GM21619 (cell line): ENCODE results near the gene PKD1L1.
"Not testable (repeated sequence)": the region's sequence is repeated elsewhere in the genome, so short reads cannot be mapped to it uniquely, and the experiment has no call there.

ENCODE experiments used
- ATAC-seq: cut with Tn5 transposase; IDR thresholded peaks from one replicate; pipeline ENCODE4 v1.9.1; 2021; ENCODE audit not compliant: unreplicated experiment

The PKD1L1 gene

DNA sequence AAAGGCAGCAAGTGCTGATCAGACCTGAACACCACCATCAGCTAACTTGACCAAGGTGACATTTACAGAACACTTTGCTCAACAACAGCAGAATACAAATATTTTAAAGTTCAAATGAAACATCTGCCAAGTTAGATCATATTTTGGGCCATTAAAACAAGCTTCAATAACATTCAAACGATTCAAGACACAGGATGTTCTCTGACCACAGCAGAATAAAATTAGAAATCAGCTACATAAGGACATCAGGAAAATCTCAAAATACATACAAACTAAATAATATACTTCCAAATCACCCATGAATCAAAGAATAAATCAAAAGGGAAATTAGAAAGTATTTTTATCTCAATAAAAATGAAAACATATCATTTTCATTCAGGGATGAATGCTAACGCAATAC, 173.0 kb downstream of the PKD1L1 start:
- no peak for ATAC-seq

DNA sequence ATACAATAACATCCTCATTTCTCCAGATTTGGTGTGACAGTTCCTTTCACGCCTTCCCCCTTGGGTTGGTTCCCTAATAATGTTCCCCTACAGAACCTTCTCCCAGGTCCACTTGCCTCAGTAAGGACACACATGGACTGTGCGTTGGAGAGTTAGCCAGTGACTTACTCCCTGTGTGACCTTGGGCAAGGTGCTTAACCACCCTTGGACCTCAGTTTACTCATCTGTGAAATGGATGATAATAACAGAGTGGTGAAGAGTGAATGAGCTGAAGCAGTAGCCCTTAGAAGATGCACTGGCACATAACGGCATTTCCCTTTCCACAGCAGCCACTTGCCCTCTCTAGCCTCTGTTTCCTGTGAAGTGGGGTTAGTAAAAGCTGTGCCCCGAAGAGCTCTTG, 175.8 kb downstream of the PKD1L1 start:
- no peak for ATAC-seq

GRCh38 chr7:47771990-47772360, 176.3 kb downstream of the PKD1L1 start:
- ATAC-seq, result no peak

- no peak for ATAC-seq
Measured at GRCh38 chr7:47771336-47771989, 176.8 kb downstream of the PKD1L1 start.

- no peak for ATAC-seq
Measured at GRCh38 chr7:47766126-47766525, 182.1 kb downstream of the PKD1L1 start.

DNA sequence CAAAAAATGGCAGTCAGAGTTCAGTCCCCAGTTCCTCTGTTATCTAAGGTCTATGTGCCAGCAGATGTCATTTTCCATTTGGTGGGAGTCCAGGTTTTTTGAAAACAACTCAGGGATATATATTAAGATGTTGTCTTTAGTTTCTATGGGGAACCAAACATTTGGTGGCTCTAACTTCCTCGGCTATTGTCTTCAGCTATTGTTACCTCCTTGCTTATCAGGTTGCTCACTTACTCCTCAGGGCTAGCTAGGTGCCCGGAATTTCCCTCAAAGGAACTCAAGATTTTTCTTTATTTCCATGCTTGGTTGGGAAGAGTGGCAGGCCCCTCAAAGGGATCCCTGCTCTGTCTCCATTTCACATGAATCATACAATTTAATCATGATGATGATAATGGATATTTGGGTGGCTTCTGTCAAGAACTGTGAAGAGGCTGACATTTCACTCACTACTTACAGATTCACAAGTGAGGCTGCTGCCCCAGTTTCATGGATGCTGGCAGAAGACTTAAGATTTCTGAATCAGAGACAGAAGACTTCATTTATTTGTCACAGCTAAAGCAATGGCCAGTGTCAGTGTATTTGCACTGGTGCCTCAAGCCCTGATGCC, 182.8 kb downstream of the PKD1L1 start:
- ATAC-seq, result no peak

DNA sequence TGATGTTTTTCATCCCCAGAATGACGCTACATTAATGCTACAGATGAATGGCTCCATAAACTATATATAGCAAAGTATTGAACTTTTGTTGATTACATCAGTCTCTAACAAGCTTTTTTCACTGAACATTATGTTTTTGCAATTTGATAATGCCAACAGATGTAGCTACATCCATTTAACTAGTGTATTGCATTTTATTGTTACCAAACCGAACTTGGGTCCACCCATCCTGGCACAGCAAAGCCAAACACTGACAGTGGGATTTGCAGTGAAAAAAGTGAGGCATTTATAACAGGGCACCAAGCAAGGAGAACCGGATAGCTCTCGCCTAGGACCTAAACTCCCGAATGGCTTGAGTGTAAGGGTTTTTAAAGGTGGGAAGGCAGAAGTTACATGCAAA, 183.5 kb downstream of the PKD1L1 start:
- ATAC-seq, result no peak

DNA sequence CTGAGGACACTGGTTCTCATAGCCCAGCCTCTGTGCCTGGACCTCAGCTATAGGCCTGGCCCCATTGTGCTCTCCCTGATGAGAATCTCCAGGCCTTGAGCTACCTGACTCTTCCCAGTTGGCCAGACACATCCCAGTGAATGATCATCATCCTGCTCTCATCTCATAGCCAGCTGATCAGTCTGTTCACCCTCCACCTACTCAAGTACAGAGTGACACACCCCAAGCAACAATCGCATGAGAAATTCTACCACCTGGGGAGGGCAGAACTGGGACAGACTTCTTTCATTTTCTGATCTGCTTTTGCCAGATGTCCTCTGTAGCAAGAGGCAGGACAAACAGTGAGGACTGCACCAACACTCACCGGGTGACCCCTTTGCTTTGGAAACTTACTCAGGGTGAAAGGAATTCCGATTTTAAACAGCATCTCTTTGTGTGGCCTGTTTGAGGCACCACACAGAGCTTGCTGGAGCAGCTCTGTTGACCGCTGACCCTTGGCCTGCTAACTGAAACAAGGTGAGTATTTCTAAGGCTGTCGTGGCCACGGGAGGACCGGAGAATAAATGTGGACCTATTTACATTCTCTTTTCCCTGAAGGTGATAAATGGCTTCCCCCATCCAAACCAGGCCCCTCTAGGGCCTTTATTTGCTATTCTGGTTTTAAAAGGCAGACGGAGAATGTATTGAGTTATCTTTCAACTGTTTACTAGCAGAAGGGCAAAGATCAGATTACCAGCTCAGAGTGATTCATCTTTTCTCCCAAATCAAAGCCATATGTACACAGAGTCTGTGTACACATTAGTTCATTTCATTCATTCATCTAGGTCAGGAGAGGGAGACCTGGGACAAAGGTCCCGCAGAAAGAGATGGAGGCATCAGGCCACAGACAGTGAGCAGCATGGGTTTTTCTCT, 184.9 kb downstream of the PKD1L1 start:
- ATAC-seq, result no peak

DNA sequence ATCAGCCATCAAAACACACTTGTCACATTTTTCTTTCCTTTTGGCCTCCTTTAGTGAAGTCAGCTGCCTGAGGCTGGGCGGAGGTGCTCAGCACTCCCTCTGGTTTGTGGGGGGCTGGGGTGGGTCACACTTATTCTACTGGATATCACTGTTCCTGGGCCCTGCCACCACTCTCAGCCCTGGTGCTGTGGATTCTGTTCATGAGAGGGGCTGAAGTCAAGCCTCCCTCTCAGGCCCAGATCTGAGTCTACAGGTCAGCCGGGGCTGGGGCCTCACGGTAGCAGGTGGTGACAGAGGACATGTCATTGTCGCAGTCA, 185.6 kb downstream of the PKD1L1 start:
- no peak for ATAC-seq

GRCh38 chr7:47762207-47762606, 186.1 kb downstream of the PKD1L1 start:
- no peak for ATAC-seq

DNA sequence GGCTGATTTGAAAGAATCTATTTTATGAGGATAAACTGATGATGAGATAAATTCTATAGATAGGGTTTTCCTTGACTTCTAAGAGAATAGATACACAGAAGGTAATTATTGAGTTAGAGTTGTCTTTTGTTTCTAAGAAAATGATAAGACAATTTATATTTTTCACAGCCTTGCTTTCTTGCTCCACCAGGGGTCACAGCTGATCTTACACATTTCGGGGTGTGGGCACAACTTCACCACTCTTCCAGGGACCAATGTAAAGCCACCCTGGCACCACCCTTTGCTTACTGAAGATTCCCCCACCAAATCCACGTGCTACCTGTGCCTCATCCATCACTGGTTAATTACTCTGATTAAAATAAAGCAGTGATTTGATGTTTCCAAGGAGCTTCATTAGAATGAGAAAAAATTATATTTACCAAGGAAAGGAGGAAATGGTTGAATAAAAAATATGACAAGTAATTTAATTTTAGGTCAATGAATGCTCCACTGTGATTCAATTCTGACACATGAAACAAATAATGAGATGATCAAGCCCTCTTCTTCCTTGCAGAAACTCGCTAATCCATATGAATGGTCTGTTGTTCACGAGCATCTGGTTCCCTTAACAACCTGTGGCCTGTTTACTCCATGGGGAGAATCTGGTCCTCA, 189.1 kb downstream of the PKD1L1 start:
- ATAC-seq, result no peak

DNA sequence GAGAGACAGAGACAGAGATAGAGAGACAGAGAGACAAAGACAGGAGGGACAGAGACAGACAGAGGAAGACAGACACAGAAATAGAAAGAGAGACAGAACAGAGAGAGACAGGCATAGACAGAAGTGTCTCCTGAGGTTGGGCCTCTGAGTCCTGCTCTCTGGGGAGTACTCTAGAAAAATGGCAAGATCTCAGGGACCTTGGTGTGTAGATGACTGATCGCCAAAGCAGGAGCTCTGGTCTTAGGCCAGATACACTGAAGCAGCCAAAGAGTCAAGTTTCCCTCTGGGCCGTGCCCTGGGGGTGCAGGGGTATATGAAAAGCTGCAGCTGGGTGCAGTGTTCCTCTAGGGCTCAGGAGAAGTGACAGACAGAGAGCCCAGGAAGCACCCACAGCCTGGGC, 189.7 kb downstream of the PKD1L1 start:
- no peak for ATAC-seq

DNA sequence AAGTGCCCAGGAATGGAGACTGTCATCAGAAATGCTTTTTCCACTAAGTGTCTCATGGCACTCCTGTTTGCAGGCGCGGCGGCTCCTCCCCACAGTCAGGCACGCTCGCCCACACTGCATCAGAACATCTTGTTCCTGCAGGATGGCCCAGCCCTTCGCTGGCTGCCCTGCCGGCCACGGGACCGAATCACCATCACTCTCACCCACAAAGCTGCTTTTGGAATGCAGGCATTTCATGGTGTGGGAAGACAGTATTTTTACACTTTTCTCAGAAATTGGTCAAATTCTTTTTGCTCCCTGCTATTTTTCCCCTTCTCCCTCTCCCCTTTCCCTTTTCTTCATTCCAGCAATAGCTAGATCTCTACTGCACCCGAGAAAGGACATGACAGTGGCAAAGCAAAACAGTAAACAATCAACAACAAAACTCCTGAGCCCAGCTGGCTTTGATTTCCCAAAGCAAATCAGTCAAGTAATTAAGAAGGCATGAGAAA, 190.3 kb downstream of the PKD1L1 start:
- no peak for ATAC-seq

DNA sequence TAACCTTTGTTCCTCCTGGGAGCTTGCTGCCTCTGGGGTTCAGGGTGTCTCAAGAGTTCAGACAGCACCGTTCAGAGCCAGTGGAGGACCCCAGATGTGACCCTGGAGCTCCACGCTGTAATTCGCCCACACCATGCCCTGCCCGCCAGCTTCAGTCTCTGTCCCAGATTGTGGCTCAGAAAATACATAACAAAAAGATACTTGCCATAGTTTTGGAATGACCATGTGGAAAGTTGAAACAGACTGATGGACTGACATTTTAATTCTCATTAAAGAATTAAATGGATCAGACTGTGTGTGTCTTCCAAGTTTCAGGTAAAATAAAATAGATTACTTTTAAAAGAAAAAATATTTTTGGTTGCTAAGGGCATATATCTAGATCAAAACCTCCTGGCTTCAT, 191.6 kb downstream of the PKD1L1 start:
- ATAC-seq, result no peak

GRCh38 chr7:47755248-47755647, 193.0 kb downstream of the PKD1L1 start:
- no peak for ATAC-seq

DNA sequence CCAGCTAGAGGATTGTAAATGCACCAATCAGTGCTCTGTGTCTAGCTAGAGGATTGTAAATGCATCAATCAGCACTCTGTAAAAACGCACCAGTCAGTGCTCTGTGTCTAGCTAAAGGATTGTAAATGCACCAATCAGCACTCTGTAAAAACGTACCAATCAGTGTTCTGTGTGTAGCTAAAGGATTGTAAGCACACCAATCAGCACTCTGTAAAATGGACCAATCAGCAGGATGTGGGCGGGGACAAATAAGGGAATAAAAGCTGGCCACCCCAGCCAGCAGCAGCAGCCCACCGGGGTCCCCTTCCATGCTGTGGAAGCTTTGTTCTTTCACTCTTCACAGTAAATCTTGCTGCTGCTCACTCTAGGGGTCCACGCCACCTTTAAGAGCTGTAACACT, 196.5 kb downstream of the PKD1L1 start:
- not testable (repeated sequence) for ATAC-seq

GRCh38 chr7:47751043-47751442, 197.2 kb downstream of the PKD1L1 start:
- no peak for ATAC-seq

DNA sequence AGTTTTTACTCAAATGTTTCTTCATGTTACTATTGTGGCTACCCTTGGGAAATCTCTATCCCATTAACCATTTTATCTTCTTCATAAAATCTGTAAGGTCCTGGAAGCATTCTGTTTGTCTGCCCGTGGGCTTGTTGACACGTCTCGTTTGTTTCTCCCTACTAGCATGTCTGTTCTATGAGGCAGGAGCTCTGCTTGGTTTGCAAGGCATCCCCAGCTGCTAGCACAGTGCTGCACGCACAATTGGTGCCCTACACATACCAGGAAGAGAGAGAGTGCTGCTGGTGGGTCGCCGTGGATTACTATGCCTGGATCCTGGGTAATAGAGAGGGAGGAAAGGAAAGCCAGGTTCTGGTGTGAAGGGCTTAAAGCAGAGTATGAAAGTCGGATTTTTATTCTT, 200.2 kb downstream of the PKD1L1 start:
- no peak for ATAC-seq

DNA sequence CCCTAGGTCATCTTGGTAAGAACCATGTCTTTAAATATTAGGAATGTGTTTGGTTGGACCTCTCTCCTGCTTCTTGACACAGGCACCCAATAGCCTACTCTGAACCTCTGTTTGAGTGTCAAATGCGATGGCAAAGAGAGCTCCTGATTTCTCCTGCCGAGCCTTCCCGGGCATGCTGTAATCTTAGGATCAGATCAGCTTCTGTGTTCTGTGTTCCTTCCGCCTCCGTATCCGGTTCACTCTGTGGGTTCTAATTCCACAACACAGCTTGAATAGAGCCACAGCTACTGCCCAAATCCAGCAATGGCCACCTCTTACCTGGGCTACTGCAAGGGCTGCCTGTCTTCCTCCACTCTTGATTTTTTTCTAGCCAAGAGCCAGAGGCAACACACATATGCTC, 201.1 kb downstream of the PKD1L1 start:
- ATAC-seq, result no peak

GRCh38 chr7:47746468-47746867, 201.8 kb downstream of the PKD1L1 start:
- no peak for ATAC-seq

GRCh38 chr7:47744883-47745282, 203.4 kb downstream of the PKD1L1 start:
- no peak for ATAC-seq
